OCI-LY3 (cell line): ENCODE data around the gene PIP5K1A.
A peak's percentile ranks its signal among the peaks of the same experiment; 100 is the strongest.
"Not testable (repeated sequence)": the region's sequence is repeated elsewhere in the genome, so short reads cannot be mapped to it uniquely, and the experiment has no call there.

Source experiments
- H2AFZ ChIP-seq: fragments of 200-600, 300-600 bp; shearing (Covaris generic); 2 replicates; pipeline ENCODE4 v1.6.0; 2014; ENCODE audit warnings: antibody characterized with exemption, low read depth, low read length
- H3K27ac ChIP-seq: fragments of 200-600, 300-600 bp; sonication (generic); 2 replicates; pipeline ENCODE4 v1.5.1; 2014; ENCODE audit warnings: mild to moderate bottlenecking, low read length, moderate library complexity, mixed read lengths
- H3K27me3 ChIP-seq: fragments of 200-600, 300-600 bp; sonication (generic); 2 replicates; pipeline ENCODE4 v1.6.1; 2014; ENCODE audit warnings: low read depth, low read length, mixed read lengths
- H3K36me3 ChIP-seq: fragments of 200-600, 300-600 bp; sonication (generic); replicated peaks from 2 replicates; pipeline ENCODE3; 2014; ENCODE audit warnings: low read depth, low read length, mixed read lengths
- H3K4me1 ChIP-seq: fragments of 300-600, 200-600 bp; sonication (generic); 2 replicates; pipeline ENCODE4 v1.6.1; 2014; ENCODE audit warnings: low read length, mixed read lengths
- H3K4me2 ChIP-seq: fragments of 200-600, 300-600 bp; sonication (generic); 2 replicates; pipeline ENCODE4 v1.6.1; 2014; ENCODE audit warnings: low read length, mixed read lengths
- H3K4me3 ChIP-seq: fragments of 300-600, 200-600 bp; sonication (generic); 2 replicates; pipeline ENCODE4 v1.5.1; 2014; ENCODE audit warnings: antibody characterized with exemption, mild to moderate bottlenecking, low read length, moderate library complexity
- H3K79me2 ChIP-seq: fragments of 300-600, 200-600 bp; shearing (Covaris generic); 2 replicates; pipeline ENCODE4 v1.6.1; 2014; ENCODE audit warnings: mild to moderate bottlenecking, low read length, mixed read lengths
- H3K9ac ChIP-seq: fragments of 300-600, 200-600 bp; shearing (Covaris generic); 2 replicates; pipeline ENCODE4 v1.6.0; 2014; ENCODE audit warnings: mild to moderate bottlenecking, low read length, moderate library complexity
- H3K9me3 ChIP-seq: fragments of 200-600, 300-600 bp; shearing (Covaris generic); 2 replicates; pipeline ENCODE4 v1.6.1; 2014; ENCODE audit warnings: low read length, mixed read lengths; ENCODE audit not compliant: insufficient read depth
- H4K20me1 ChIP-seq: fragments of 200-600, 300-600 bp; sonication (generic); 2 replicates; pipeline ENCODE4 v1.6.1; 2016; ENCODE audit warnings: low read length, mixed read lengths; ENCODE audit not compliant: insufficient read depth
- EZH2phosphoT487 ChIP-seq: fragments of 200-600 bp; shearing (Covaris generic); IDR thresholded peaks from 2 replicates; pipeline ENCODE4 v1.6.1; 2018; ENCODE audit warnings: antibody characterized with exemption, mixed run types, low read depth
- TF ChIP-seq, protein P1 (sequence below): fragments of 200-600, 300-600 bp; sonication (generic); IDR thresholded peaks from 2 replicates; pipeline ENCODE4 v1.5.1; 2014; ENCODE audit warnings: antibody characterized with exemption, low read length, low read depth

Gene PIP5K1A

DNA sequence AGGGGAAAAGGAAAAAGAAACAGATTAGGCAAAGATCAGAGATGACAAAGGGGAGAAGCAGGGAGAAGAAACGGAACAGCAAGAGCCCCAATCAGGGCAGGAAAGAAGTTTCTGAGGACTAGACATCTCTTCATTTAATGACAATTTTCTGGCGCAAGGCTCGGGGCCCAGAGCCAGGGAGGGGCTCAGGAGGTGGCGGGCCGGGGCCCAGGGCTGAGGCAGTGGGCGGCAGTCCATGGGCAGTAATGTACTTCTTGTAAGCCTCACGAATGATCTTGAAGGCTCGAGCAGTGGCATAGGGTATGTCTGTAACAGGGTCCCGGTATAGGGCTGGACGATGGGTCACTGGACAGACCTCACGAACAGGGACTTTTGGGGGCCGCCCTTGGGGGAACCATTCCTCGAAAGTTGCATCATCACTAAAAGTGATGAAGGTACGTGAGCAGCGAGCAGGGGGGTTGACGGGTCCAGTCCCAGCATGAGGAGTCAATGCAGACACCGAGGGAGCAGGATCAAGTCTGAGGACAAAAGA, 21.8 kb upstream of the PIP5K1A start:
- no peaks in the 10 kb centered on the region for H3K9me3 ChIP-seq
- TF ChIP-seq EZH2phosphoT487: no peak
- TF ChIP-seq, protein P1, sequence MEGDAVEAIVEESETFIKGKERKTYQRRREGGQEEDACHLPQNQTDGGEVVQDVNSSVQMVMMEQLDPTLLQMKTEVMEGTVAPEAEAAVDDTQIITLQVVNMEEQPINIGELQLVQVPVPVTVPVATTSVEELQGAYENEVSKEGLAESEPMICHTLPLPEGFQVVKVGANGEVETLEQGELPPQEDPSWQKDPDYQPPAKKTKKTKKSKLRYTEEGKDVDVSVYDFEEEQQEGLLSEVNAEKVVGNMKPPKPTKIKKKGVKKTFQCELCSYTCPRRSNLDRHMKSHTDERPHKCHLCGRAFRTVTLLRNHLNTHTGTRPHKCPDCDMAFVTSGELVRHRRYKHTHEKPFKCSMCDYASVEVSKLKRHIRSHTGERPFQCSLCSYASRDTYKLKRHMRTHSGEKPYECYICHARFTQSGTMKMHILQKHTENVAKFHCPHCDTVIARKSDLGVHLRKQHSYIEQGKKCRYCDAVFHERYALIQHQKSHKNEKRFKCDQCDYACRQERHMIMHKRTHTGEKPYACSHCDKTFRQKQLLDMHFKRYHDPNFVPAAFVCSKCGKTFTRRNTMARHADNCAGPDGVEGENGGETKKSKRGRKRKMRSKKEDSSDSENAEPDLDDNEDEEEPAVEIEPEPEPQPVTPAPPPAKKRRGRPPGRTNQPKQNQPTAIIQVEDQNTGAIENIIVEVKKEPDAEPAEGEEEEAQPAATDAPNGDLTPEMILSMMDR: no peak
- H4K20me1 ChIP-seq: peaks cover 3% of the 10 kb centered on the region; the same call in 1 of the 2 replicates
- no peak overlapping the region for H3K9ac ChIP-seq
- no peak overlapping the region for H2AFZ ChIP-seq
- no peaks in the 10 kb centered on the region for H3K79me2 ChIP-seq
- peaks cover 18% of the 10 kb centered on the region for H3K4me1 ChIP-seq
- no peak overlapping the region for H3K4me3 ChIP-seq
- H3K27me3 ChIP-seq: no peaks in the 10 kb centered on the region
- no peak overlapping the region for H3K4me2 ChIP-seq
- peaks cover 48% of the 10 kb centered on the region for H3K36me3 ChIP-seq
- H3K27ac ChIP-seq: no peak overlapping the region; the same call in 1 of the 2 replicates

DNA sequence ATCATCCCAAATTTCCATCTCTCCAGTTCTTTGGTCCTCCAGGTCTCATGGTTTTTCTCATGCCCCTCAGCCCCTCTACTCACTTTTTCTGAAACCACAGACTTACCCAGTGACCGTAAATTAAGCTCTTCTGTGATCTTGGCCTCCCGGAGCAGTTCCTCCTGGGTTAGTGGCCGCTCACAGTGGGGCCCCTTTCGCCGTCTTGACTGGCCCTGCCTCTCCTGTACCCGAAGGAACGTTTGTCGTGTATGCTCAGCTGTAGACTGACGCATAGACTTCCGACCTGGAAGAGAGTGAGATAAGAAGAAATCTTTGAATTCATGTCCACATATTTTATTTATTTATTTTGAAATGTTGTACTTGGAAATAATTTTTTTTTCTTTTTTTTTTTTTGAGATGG, 14.1 kb upstream of the PIP5K1A start:
- Histone ChIP-seq H3K4me3 (no peak overlapping the region), H3K36me3 (peaks cover 47% of the 10 kb centered on the region)

DNA sequence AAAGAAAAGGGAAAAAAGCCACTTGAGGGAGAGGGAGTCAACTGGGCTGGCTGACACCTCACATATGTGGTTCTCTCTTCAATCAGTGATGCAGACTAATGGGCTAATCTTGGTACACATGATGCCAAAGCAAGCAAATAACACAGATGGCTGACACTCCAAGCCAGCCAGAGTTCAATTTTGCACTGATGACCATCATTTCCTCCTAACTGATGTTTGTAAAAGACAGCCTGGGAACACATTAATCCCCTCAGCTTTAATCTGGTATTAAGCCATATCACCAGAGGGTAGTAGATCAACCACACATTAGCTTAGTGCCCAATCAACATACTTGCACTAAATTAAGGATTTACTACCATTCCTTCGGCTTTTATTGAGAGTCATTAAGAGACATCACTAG, 11.1 kb upstream of the PIP5K1A start:
- H3K4me2 ChIP-seq: no peak overlapping the region
- H2AFZ ChIP-seq: no peak overlapping the region
- no peak overlapping the region for H3K9ac ChIP-seq
- H3K36me3 ChIP-seq: peaks cover 30% of the 10 kb centered on the region
- H4K20me1 ChIP-seq: peaks cover 6% of the 10 kb centered on the region; the same call in 1 of the 2 replicates
- H3K27ac ChIP-seq: no peak overlapping the region
- no peak for TF ChIP-seq EZH2phosphoT487
- TF ChIP-seq, protein P1: no peak
- no peaks in the 10 kb centered on the region for H3K9me3 ChIP-seq
- H3K4me1 ChIP-seq: peaks cover 12% of the 10 kb centered on the region
- peaks cover 35% of the 10 kb centered on the region for H3K79me2 ChIP-seq
- no peak overlapping the region for H3K4me3 ChIP-seq
- no peaks in the 10 kb centered on the region for H3K27me3 ChIP-seq

More for the DNA sequence above, 14.1 kb upstream of the PIP5K1A start:
- Histone ChIP-seq H4K20me1 (peaks cover 6% of the 10 kb centered on the region; the same call in 1 of the 2 replicates), H2AFZ (no peak overlapping the region), H3K27me3 (no peaks in the 10 kb centered on the region), H3K79me2 (peaks cover 28% of the 10 kb centered on the region), H3K9ac (no peak overlapping the region), H3K4me2 (no peak overlapping the region), H3K9me3 (no peaks in the 10 kb centered on the region), H3K4me1 (peaks cover 6% of the 10 kb centered on the region), H3K27ac (no peak overlapping the region)
- no peak for TF ChIP-seq EZH2phosphoT487
- TF ChIP-seq, protein P1: no peak

DNA sequence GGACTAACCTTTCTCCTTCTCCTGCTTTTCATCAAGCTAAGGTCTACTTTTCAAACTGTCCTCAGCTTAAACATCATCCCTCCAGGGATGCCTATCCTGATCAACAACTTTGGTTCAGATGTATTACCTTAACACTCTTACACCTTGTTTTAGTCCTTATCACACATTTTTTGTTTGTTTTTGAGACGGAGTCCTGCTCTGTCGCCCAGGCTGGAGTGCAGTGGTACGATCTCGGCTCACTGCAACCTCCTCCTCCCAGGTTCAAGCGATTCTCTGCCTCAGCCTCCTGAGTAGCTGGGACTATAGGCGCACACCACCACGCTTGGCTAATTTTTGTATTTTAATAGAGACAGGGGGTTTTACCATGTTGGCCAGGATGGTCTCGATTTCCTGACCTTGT, 9.7 kb upstream of the PIP5K1A start:
- Histone ChIP-seq H3K27ac (0 out of 2 replicates have a peak overlapping the region, but pooled peaks have one; percentile 71), H3K79me2 (peaks cover 35% of the 10 kb centered on the region), H3K9ac (peak overlapping the region; percentile 78), H3K4me2 (peak overlapping the region; percentile 73), H3K4me1 (peaks cover 12% of the 10 kb centered on the region), H3K4me3 (peak overlapping the region; percentile 86), H3K36me3 (peaks cover 19% of the 10 kb centered on the region)
- not testable (repeated sequence) for H3K27me3 ChIP-seq, H3K9me3 ChIP-seq, H4K20me1 ChIP-seq, H2AFZ ChIP-seq
